PFSK-1 (cell line): ENCODE data around the gene C7orf25.

ENCODE experiments used
- POLR2AphosphoS5 ChIP-seq: IDR thresholded peaks from 2 replicates; pipeline ENCODE4 v1.6.1; 2012; ENCODE audit warnings: low read depth, mild to moderate bottlenecking, control low read depth, low read length, moderate library complexity
- TF ChIP-seq, protein P1 (sequence below), 2 experiments: IDR thresholded peaks; 2 replicates each; pipeline versions ENCODE4 v1.6.1 to v1.8.0; 2011 to 2012; ENCODE audit warnings: low read depth in 2 of 2, low read length in 2 of 2, control low read depth in 1 of 2, inconsistent platforms in 1 of 2, mild to moderate bottlenecking in 1 of 2, moderate library complexity in 1 of 2; ENCODE audit not compliant: insufficient read depth in 1 of 2

DNA sequence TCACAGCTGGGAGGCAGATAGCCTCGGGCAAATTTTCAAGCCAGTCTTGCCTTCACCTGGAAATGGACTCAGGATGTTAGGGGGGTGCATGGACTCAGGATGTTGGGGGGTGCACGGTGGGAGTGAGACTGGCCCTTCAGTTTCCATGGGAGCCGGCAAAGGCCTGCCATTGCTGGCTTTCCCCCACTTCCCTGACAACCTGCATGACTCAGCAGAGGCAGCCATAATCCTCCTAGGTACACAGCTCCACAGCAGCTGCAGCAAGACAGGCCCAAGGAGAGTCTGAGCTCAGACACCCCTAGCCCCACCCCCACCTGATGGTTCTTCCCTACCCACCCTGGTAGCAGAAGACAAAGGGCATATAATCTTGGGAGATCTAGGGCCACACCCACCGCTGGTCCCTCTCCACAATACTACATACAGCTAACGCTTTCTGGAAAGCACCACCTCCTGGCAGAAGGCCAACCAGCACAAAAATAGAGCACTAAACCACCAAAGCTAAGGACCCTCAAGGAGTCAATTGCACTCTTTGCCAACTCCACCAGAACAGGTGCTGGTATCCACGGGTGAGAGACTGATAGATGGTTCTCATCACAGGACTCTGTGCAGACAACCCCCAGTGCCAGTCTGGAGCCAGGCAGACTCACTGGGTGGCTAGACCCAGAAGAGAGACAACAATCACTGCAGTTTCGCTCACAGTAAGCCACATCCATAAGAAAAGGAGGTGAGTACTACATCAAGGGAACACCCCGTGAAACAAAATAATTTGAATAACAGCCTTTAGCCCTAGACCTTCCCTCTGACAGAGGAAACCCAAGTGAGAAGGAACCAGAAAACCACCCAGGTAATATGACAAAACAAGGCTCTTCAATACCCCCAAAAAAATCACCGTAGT lies 18.3 kb downstream of the C7orf25 start:
- TF ChIP-seq, protein P1, sequence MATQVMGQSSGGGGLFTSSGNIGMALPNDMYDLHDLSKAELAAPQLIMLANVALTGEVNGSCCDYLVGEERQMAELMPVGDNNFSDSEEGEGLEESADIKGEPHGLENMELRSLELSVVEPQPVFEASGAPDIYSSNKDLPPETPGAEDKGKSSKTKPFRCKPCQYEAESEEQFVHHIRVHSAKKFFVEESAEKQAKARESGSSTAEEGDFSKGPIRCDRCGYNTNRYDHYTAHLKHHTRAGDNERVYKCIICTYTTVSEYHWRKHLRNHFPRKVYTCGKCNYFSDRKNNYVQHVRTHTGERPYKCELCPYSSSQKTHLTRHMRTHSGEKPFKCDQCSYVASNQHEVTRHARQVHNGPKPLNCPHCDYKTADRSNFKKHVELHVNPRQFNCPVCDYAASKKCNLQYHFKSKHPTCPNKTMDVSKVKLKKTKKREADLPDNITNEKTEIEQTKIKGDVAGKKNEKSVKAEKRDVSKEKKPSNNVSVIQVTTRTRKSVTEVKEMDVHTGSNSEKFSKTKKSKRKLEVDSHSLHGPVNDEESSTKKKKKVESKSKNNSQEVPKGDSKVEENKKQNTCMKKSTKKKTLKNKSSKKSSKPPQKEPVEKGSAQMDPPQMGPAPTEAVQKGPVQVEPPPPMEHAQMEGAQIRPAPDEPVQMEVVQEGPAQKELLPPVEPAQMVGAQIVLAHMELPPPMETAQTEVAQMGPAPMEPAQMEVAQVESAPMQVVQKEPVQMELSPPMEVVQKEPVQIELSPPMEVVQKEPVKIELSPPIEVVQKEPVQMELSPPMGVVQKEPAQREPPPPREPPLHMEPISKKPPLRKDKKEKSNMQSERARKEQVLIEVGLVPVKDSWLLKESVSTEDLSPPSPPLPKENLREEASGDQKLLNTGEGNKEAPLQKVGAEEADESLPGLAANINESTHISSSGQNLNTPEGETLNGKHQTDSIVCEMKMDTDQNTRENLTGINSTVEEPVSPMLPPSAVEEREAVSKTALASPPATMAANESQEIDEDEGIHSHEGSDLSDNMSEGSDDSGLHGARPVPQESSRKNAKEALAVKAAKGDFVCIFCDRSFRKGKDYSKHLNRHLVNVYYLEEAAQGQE (IDR thresholded peaks at IDR 0.05; ENCODE audit: insufficient read depth in 1 of 2, low read depth in 2 of 2, low read length in 2 of 2), result no peak
- TF ChIP-seq POLR2AphosphoS5, result no peak
